Activated CD8-positive, alpha-beta memory T cell treated with anti-CD3 and anti-CD28 coated beads, Interleukin-2, amount 10 ng/mL, durations not matched to agents 7 days and 5 days (primary cell): ENCODE data around the gene TRIM66. TPM values are rescaled to one million over a fixed set of nuclear protein-coding genes. Genes with fewer than 3 reads are reported as not detected.

Experiments
- ATAC-seq: fragments of 150-1000 bp; cut with Tn5 transposase; one replicate; pipeline ENCODE4 v1.10.0; 2021; ENCODE audit warnings: moderate library complexity
- CTCF ChIA-PET: fragments of 350-600 bp; sonication (Branson Sonifier 250); formaldehyde crosslinking; loops from one replicate; lab custom pipeline; 2021; ENCODE audit warnings: antibody characterized with exemption; lab: Charles Lee
- DNase-seq: peaks from one replicate; pipeline ENCODE4 v3.0.0-alpha.2; 2020
- H3K27ac Mint-ChIP-seq: one replicate; pipeline ENCODE4 v1.8.0; 2021; ENCODE audit warnings: mild to moderate bottlenecking, mixed read lengths
- H3K27me3 Mint-ChIP-seq: one replicate; pipeline ENCODE4 v1.8.0; 2021; ENCODE audit warnings: mixed read lengths
- H3K36me3 Mint-ChIP-seq: one replicate; pipeline ENCODE4 v1.8.0; 2021; ENCODE audit warnings: mild to moderate bottlenecking, mixed read lengths
- H3K4me1 Mint-ChIP-seq: one replicate; pipeline ENCODE4 v1.8.0; 2021; ENCODE audit warnings: mixed read lengths
- H3K4me3 Mint-ChIP-seq: one replicate; pipeline ENCODE4 v1.8.0; 2021; ENCODE audit warnings: mild to moderate bottlenecking, moderate library complexity, mixed read lengths
- H3K9me3 Mint-ChIP-seq: one replicate; pipeline ENCODE4 v1.8.0; 2022; ENCODE audit warnings: low read depth, mixed read lengths
- total RNA-seq, 2 experiments: library from RNA; stranded (reverse); gene quantifications; one replicate each; pipeline ENCODE4 v1.2.3, GENCODE V29; 2021

Gene TRIM66
- total RNA-seq, 2 experiments from 2014 or later, result 32.1 to 42.4 TPM

GRCh38 chr11:8615291-8616032, 67.0 kb downstream of the TRIM66 start:
- Mint-ChIP-seq H3K36me3 (peaks cover 17% of the 10 kb centered on the region), H3K9me3 (no peaks in the 10 kb centered on the region), H3K4me3 (no peak overlapping the region), H3K27ac (no peak overlapping the region), H3K4me1 (peaks cover 4% of the 10 kb centered on the region), H3K27me3 (no peaks in the 10 kb centered on the region)
- DNase-seq (no peak), ATAC-seq (no peak)
- CTCF ChIA-PET, result no interaction called here

- ATAC-seq (no peak), DNase-seq (no peak)
- H3K27ac Mint-ChIP-seq, result no peak overlapping the region
- CTCF ChIA-PET, result no interaction called here
- peaks cover 15% of the 10 kb centered on the region for H3K36me3 Mint-ChIP-seq
- no peaks in the 10 kb centered on the region for H3K9me3 Mint-ChIP-seq
- H3K4me3 Mint-ChIP-seq, result no peak overlapping the region
- peaks cover 4% of the 10 kb centered on the region for H3K4me1 Mint-ChIP-seq
- no peaks in the 10 kb centered on the region for H3K27me3 Mint-ChIP-seq
These were observed 68.0 kb downstream of the TRIM66 start for GRCh38 chr11:8614497-8614896.

GRCh38 chr11:8613036-8613435, 69.4 kb downstream of the TRIM66 start:
- H3K9me3 Mint-ChIP-seq, result no peaks in the 10 kb centered on the region
- CTCF ChIA-PET, result no interaction called here
- H3K36me3 Mint-ChIP-seq, result peaks cover 14% of the 10 kb centered on the region
- H3K27me3 Mint-ChIP-seq, result no peaks in the 10 kb centered on the region
- DNase-seq, result no peak
- ATAC-seq, result no peak
- no peak overlapping the region for H3K27ac Mint-ChIP-seq
- peaks cover 4% of the 10 kb centered on the region for H3K4me1 Mint-ChIP-seq
- H3K4me3 Mint-ChIP-seq, result no peak overlapping the region

GRCh38 chr11:8612522-8612921, 69.9 kb downstream of the TRIM66 start:
- Mint-ChIP-seq H3K4me1 (peaks cover 4% of the 10 kb centered on the region), H3K27me3 (no peaks in the 10 kb centered on the region), H3K4me3 (no peak overlapping the region), H3K27ac (no peak overlapping the region), H3K36me3 (peaks cover 12% of the 10 kb centered on the region), H3K9me3 (no peaks in the 10 kb centered on the region)
- ATAC-seq (no peak), DNase-seq (no peak)
- CTCF ChIA-PET, result no interaction called here

GRCh38 chr11:8610532-8611116, 71.8 kb downstream of the TRIM66 start:
- Mint-ChIP-seq H3K4me1 (peaks cover 4% of the 10 kb centered on the region), H3K9me3 (no peaks in the 10 kb centered on the region), H3K4me3 (no peak overlapping the region), H3K36me3 (peaks cover 2% of the 10 kb centered on the region), H3K27me3 (peaks cover 8% of the 10 kb centered on the region), H3K27ac (no peak overlapping the region)
- CTCF ChIA-PET, result no interaction called here
- no peak for DNase-seq
- peak; percentile 39 for ATAC-seq

GRCh38 chr11:8608652-8609051, 73.8 kb downstream of the TRIM66 start:
- CTCF ChIA-PET, result no interaction called here
- no peak overlapping the region for H3K4me3 Mint-ChIP-seq
- H3K27me3 Mint-ChIP-seq, result peaks cover 20% of the 10 kb centered on the region
- no peak overlapping the region for H3K27ac Mint-ChIP-seq
- ATAC-seq, result no peak
- no peaks in the 10 kb centered on the region for H3K36me3 Mint-ChIP-seq
- no peak for DNase-seq
- H3K9me3 Mint-ChIP-seq, result no peaks in the 10 kb centered on the region
- peaks cover 4% of the 10 kb centered on the region for H3K4me1 Mint-ChIP-seq

GRCh38 chr11:8605971-8606563, 76.4 kb downstream of the TRIM66 start:
- Mint-ChIP-seq H3K27ac (no peak overlapping the region), H3K27me3 (peaks cover 25% of the 10 kb centered on the region), H3K4me3 (no peak overlapping the region), H3K9me3 (no peaks in the 10 kb centered on the region), H3K36me3 (no peaks in the 10 kb centered on the region), H3K4me1 (peaks cover 4% of the 10 kb centered on the region)
- CTCF ChIA-PET, result no interaction called here
- DNase-seq (no peak), ATAC-seq (no peak)

- CTCF ChIA-PET, result no interaction called here
- Mint-ChIP-seq H3K4me1 (no peaks in the 10 kb centered on the region), H3K27me3 (peaks cover 28% of the 10 kb centered on the region), H3K4me3 (no peak overlapping the region), H3K27ac (no peak overlapping the region), H3K9me3 (no peaks in the 10 kb centered on the region), H3K36me3 (no peaks in the 10 kb centered on the region)
- ATAC-seq (peak; percentile 72), DNase-seq (peak; percentile 47)
These were observed 78.3 kb downstream of the TRIM66 start for GRCh38 chr11:8604078-8604723.

- CTCF ChIA-PET, result no interaction called here
- no peak overlapping the region for H3K27ac Mint-ChIP-seq
- peaks cover 31% of the 10 kb centered on the region for H3K27me3 Mint-ChIP-seq
- no peaks in the 10 kb centered on the region for H3K36me3 Mint-ChIP-seq
- DNase-seq (no peak), ATAC-seq (no peak)
- no peaks in the 10 kb centered on the region for H3K4me1 Mint-ChIP-seq
- no peaks in the 10 kb centered on the region for H3K9me3 Mint-ChIP-seq
- H3K4me3 Mint-ChIP-seq, result no peak overlapping the region
These were observed 78.8 kb downstream of the TRIM66 start for GRCh38 chr11:8603696-8604077.

GRCh38 chr11:8601376-8602133, 80.9 kb downstream of the TRIM66 start:
- H3K27me3 Mint-ChIP-seq, result peaks cover 42% of the 10 kb centered on the region
- H3K4me1 Mint-ChIP-seq, result no peaks in the 10 kb centered on the region
- CTCF ChIA-PET, result no interaction called here
- no peaks in the 10 kb centered on the region for H3K36me3 Mint-ChIP-seq
- H3K9me3 Mint-ChIP-seq, result no peaks in the 10 kb centered on the region
- no peak overlapping the region for H3K4me3 Mint-ChIP-seq
- ATAC-seq (no peak), DNase-seq (no peak)
- no peak overlapping the region for H3K27ac Mint-ChIP-seq

GRCh38 chr11:8598506-8598905, 84.0 kb downstream of the TRIM66 start:
- CTCF ChIA-PET, result no interaction called here

GRCh38 chr11:8597182-8597581, 85.3 kb downstream of the TRIM66 start:
- H3K27ac Mint-ChIP-seq, result no peak overlapping the region
- CTCF ChIA-PET, result no interaction called here

More at GRCh38 chr11:8598506-8598905, 84.0 kb downstream of the TRIM66 start:
- peaks cover 6% of the 10 kb centered on the region for H3K4me1 Mint-ChIP-seq
- H3K27ac Mint-ChIP-seq, result no peak overlapping the region
- no peak overlapping the region for H3K4me3 Mint-ChIP-seq
- no peaks in the 10 kb centered on the region for H3K36me3 Mint-ChIP-seq
- H3K27me3 Mint-ChIP-seq, result peaks cover 48% of the 10 kb centered on the region
- DNase-seq (no peak), ATAC-seq (no peak)
- H3K9me3 Mint-ChIP-seq, result no peaks in the 10 kb centered on the region

GRCh38 chr11:8596504-8597046, 85.9 kb downstream of the TRIM66 start:
- Mint-ChIP-seq H3K9me3 (no peaks in the 10 kb centered on the region), H3K27me3 (peaks cover 60% of the 10 kb centered on the region), H3K27ac (no peak overlapping the region), H3K4me3 (no peak overlapping the region), H3K36me3 (no peaks in the 10 kb centered on the region), H3K4me1 (peaks cover 8% of the 10 kb centered on the region)
- ATAC-seq (no peak), DNase-seq (no peak)
- CTCF ChIA-PET, result no interaction called here

More at GRCh38 chr11:8597182-8597581, 85.3 kb downstream of the TRIM66 start:
- H3K27me3 Mint-ChIP-seq, result peaks cover 56% of the 10 kb centered on the region
- H3K36me3 Mint-ChIP-seq, result no peaks in the 10 kb centered on the region
- ATAC-seq (no peak), DNase-seq (no peak)
- H3K9me3 Mint-ChIP-seq, result no peaks in the 10 kb centered on the region
- peaks cover 8% of the 10 kb centered on the region for H3K4me1 Mint-ChIP-seq
- no peak overlapping the region for H3K4me3 Mint-ChIP-seq
